GM19468 (cell line): ENCODE results near the gene TGFBRAP1.

ENCODE experiments used
- ATAC-seq: cut with Tn5 transposase; IDR thresholded peaks from one replicate; pipeline ENCODE4 v1.9.1; 2021; ENCODE audit warnings: mild to moderate bottlenecking, moderate library complexity, moderate number of reproducible peaks; ENCODE audit not compliant: unreplicated experiment; ENCODE audit errors: extremely low read depth

TGFBRAP1 gene

DNA sequence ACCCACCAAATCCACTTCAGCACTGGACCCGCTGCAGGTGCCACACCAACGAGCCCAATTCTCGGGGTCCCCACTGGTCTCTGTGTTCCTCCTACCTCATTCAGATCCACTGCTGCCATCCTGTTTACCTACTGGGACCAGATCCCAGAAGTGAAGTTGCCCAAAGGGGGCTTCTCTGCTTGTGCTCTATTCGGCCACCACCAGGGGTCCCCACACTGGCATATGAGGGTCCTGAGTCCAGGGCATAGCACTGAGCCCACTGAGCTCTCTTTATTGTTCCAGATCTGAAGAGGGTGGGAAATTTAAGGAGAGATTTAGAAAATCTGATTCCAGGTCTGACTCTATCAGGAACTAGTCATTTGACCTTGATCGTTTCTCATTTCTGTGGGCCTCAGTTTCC lies 85.6 kb downstream of the TGFBRAP1 start:
- no peak for ATAC-seq

DNA sequence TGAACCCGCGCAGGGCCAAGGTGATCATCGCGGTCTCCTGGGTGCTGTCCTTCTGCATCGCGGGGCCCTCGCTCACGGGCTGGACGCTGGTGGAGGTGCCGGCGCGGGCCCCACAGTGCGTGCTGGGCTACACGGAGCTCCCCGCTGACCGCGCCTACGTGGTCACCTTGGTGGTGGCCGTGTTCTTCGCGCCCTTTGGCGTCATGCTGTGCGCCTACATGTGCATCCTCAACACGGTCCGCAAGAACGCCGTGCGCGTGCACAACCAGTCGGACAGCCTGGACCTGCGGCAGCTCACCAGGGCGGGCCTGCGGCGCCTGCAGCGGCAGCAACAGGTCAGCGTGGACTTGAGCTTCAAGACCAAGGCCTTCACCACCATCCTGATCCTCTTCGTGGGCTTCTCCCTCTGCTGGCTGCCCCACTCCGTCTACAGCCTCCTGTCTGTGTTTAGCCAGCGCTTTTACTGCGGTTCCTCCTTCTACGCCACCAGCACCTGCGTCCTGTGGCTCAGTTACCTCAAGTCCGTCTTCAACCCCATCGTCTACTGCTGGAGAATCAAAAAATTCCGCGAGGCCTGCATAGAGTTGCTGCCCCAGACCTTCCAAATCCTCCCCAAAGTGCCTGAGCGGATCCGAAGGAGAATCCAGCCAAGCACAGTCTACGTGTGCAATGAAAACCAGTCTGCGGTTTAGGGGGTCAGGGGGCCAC lies 87.1 kb downstream of the TGFBRAP1 start:
- no peak for ATAC-seq

DNA sequence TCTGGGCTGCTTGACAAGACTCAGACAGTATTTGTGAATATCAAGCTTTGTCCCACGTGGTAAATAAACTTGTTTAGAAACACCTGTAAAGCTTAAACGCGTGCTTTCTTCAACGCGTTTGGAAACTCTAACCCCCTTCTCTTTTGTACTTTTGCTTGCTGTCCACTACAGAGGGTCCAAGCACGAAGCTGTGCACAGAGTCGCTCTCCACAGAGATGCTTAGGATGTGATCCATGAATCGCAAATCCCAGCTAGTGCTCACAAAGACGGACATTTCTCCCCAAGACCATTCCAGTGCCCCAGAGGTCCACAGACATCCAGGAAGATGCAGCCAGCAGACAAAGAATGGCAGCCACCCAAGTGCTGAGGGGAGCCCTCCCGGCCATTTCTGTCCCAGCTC lies 88.1 kb downstream of the TGFBRAP1 start, which contains the start of gene GPR45:
TSS of gene GPR45 (plus strand) at position 301 of the 400 bp plus-strand sequence. CDS start 116 bp downstream, outside the sequence.
- ATAC-seq, result no peak

DNA sequence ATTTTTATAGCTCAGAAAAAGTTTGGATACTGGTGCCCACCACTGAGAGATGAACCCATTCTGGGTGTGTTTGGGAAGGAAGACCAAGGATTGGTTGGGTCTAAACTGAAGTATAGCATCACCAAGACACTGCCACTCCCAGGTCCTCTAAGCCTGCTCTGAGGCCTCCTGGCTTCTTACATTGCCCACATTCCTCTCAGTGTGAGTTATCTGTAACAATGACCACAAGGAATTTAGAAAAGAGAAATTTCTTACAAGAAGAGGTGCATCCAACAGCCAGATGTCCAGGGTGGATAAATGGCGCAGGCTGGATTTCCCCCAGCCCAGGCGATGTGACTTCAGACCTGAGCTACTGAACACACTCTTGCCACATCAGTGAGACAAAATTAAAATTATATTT lies 89.6 kb downstream of the TGFBRAP1 start:
- ATAC-seq, result no peak

DNA sequence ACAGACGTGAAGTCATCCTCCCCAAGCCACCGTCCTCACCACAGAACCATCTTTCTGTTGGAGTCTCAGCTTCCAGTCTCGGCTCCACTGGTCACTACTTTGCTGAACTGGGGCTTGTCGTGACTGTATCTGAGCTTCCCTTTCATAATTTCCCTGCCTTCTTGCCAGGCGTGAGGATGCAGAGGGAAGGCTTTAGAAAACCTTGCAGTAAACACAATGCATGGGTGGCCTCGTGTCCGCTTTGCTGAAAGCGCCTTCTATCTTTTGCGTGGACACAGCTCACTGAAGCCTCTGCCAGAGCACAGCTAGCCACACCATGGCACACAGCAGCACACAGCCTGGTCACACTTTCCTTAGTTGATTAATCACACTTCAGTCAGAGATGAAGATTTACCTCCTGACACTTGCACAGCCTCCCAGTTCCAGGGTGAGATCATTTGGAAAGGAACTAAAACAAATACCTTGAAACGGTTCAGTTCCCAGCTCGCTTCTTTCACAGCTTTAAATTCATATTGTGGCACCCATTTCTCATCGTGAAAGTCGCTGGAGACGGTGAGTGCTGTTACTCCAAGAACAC lies 90.8 kb downstream of the TGFBRAP1 start:
- ATAC-seq, result no peak

DNA sequence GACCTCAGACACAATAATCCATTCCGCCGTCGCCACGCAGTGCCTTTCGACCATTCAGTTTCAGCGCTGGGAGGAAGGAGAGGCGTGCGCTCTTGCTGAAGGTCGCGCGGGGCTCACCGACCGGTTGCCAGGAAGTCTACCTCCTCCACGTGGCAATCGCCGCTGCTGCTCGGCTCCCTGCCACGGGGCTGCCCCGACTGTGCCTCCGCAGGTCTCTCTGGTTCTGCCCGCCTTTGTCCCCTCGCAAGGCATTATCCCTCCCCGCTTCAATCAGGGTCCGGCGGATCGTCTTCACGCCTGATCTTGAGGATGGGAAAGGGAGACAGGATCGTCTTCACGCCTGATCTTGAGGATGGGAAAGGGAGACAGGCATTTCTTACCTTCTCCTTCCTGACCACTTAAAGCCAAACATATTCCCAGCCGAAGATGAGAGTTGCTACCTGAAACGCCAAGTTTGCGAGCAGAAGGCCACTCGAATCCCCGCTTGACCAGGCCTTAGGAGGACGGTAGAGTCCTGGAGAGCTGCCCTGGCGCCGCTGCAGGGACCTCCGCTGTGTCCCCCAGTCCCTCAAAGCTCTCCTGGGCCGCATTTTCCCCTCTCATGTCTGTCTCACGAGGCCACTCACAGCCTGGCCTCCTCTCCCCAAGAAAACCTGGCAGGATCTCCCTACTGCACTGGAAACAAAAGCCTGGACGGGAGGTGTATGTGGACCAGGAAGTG lies 92.3 kb downstream of the TGFBRAP1 start:
- ATAC-seq, result no peak

DNA sequence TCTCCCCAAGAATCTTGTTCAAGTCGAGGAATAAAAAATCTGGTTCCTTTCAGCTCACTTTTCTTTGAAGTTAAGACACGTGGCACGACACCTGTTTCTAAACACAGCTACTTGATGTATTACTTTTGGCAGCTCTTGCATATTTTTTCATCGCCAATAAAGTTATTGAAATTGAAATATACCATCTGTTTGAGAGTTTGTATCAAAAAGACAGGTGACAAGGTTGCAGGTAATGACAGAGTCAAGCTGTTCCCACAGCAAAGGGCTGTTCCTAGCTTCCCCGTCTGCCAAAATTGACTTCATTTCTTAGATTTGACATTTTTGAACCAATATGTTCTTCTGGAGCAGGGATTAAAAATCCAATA lies 93.5 kb downstream of the TGFBRAP1 start:
- no peak for ATAC-seq

DNA sequence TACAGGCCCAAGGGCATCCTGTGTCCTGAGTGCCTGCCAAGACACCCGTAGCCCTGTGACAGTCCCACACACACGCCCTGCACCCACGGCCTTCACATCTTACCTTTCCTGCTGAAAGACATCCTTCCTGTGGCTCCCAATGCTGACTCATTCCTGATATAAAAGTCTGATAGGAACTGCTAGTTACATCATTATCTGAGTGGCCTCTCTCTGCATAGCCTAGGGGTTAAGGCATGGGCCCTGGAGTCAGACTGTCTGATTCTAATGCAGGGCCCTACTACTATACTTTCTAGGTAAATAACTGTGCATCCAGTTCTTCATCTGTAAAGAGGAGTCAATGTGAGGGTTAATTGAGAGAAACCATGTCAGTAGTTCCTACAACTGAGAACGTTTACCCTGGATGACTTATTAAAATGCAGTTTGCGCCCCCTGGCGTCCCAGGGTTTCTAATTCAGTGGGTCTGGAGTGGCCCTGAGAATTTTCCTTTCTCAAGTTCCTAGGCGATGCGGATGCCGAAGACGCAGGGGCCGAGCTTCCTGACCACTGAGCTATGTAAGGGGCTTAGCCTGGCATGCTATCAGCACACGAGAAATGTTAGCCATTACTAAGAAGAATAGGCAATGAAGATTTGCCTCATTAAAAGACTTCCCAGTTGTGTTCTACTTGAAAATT lies 94.0 kb downstream of the TGFBRAP1 start:
- ATAC-seq, result no peak

DNA sequence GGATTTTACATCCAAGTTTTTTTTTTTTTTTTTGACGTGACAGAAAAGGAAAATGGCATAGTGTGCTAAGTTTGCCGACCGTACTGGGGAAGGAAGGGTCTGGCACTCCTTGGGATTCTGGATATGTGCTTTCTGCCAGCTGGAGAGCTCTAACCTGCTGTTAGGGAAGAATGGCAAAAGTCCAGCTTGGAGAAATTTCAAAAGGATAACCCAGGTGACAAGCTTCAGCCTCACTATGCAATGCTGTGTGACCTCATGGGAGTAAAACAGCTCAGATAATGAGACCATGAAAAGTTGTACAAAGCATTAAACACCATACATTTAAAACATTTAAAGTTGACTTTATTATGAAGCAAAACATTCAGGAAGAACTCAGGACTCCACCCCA lies 98.3 kb downstream of the TGFBRAP1 start:
- no peak for ATAC-seq

DNA sequence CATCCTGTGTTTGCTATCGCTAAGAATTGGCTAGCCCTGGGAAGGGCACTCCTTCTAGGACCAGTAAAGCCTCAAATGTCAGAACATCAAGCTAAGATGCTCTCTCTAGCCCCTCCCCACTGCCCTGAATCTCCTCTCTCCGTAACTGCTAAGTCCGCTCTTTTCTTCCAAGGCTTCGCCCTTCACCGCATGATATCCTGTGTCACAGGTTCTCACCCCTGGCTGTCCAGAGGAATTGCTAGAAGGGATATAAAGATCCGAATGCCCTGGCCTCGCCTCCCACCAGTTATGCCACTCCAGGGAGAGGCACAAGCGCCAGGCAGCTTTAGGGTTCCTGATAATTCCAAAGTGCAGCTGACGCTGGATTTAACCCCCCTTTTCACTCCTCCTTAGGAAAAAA lies 105.1 kb downstream of the TGFBRAP1 start:
- no peak for ATAC-seq

DNA sequence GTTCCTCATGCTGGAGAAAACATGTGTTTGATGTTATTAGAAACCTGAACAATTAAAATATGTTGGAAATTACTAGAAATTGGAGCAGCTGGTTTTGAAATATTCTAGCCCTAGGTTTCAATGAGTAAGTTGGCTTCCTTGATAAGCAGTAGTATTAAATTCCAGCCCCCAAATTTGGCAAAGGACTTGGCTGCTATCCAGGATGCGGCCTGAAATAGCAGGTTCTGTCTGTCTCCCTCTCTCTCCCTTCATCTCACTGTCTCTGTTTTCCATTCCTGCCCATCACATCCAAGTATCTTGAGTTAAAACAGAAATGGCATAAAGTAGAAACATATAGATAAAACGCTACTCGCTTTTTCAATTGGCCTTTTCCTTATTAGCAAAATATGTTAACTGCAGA lies 108.9 kb downstream of the TGFBRAP1 start:
- ATAC-seq, result no peak

DNA sequence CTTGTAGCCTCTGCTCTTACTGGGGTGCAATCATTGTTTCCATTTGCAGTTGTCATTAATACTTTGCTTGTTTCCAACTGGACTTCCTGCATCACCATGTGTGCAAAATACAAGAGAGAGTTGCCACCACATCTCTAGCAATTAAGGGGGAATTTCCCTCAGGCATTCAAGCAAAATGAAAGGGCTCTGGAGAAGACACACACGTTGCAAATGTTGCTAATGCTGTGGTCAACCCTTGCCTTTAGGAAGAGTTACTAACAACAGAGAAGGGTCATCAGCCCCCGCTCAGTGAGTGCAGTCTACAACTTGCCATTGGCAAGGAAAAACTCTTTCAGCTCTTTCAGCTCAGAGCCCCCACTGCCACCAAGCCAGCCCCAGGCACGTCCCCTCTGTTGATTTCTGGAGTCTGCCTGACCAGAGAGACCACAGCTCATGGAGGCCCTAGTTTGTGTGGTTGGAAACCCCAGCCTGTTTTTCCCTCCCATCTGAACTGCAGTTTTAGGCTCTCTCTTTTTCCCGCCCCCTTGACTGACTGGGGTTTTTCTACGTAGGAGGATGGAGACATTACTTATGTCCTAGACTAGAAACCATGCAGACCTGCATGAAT lies 113.8 kb downstream of the TGFBRAP1 start:
- ATAC-seq, result no peak
